Hepatocyte (in vitro differentiated cells): Measurements from ENCODE around the gene XPO6.

Experiments used
- CTCF ChIP-seq: fragments of 200-600 bp; sonication (generic); IDR thresholded peaks from 2 replicates; pipeline ENCODE4 v1.5.1; 2016; ENCODE audit warnings: antibody characterized with exemption, mild to moderate bottlenecking; ENCODE audit not compliant: poor library complexity
- EZH2 ChIP-seq: fragments of 200-600 bp; sonication (generic); IDR thresholded peaks from 2 replicates; pipeline ENCODE4 v1.6.1; 2016; ENCODE audit warnings: antibody characterized with exemption, mild to moderate bottlenecking, borderline replicate concordance

- no peak for TF ChIP-seq CTCF
- no peak for TF ChIP-seq EZH2
Measured at GRCh38 chr16:28131181-28131580, 80.6 kb downstream of the XPO6 start.
